ENCODE measurements around the gene VILL.
"Not testable (repeated sequence)": the region's sequence is repeated elsewhere in the genome, so short reads cannot be mapped to it uniquely, and the experiment has no call there.

Gene VILL

DNA sequence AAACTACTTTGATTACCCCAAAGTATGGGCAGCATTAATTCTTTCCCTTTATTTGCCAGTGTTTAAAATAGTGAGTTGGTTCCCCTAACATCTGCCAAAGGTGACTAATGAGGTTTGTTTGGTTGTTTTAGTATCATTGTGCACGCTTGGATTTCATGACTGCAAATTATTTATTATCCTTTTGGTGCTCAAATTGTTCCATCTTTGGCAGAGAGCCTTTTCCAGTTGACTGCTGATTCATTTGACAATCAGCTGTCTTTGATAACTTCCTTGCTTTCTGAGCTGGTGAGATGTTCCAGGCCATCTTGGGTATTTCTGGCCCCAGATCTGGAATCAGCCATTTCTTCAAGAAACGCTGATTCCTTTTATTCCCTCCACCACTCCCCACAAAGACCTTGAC is 57.3 kb downstream of the VILL start:
- Histone ChIP-seq H3K9me2 (ENCODE audit: low read depth, low read length) (no peaks in the 10 kb centered on the region), H3K36me3 (ENCODE audit: insufficient read depth, low read length) (no peaks in the 10 kb centered on the region), H3F3A (ENCODE audit: insufficient read depth, low read length) (no peaks in the 10 kb centered on the region), H3K4me3 (ENCODE audit: low read depth, low read length, poor library complexity, severe bottlenecking) (no peak overlapping the region), H3K4me1 (ENCODE audit: insufficient read depth, low read length, severe bottlenecking) (no peaks in the 10 kb centered on the region), H3K27ac (ENCODE audit: low read depth, low read length, poor library complexity, severe bottlenecking) (no peak overlapping the region), H3K9ac (ENCODE audit: low read length) (no peak overlapping the region), H4K20me1 (ENCODE audit: insufficient read depth, low read length) (no peaks in the 10 kb centered on the region), H3K79me2 (ENCODE audit: insufficient read depth, low read length) (no peaks in the 10 kb centered on the region), H3K9me3 (ENCODE audit: low read length) (no peaks in the 10 kb centered on the region), H3K27me3 (ENCODE audit: insufficient read depth, low read length) (peaks cover 3% of the 10 kb centered on the region; the same call in 1 of the 2 replicates), H2AFZ (ENCODE audit: low read length) (no peak overlapping the region), H3K4me2 (ENCODE audit: low read length) (no peak overlapping the region)
- TF ChIP-seq EZH2 (IDR thresholded peaks at IDR 0.05; ENCODE audit: borderline replicate concordance, low read length): no peak
- TF ChIP-seq, protein P1, sequence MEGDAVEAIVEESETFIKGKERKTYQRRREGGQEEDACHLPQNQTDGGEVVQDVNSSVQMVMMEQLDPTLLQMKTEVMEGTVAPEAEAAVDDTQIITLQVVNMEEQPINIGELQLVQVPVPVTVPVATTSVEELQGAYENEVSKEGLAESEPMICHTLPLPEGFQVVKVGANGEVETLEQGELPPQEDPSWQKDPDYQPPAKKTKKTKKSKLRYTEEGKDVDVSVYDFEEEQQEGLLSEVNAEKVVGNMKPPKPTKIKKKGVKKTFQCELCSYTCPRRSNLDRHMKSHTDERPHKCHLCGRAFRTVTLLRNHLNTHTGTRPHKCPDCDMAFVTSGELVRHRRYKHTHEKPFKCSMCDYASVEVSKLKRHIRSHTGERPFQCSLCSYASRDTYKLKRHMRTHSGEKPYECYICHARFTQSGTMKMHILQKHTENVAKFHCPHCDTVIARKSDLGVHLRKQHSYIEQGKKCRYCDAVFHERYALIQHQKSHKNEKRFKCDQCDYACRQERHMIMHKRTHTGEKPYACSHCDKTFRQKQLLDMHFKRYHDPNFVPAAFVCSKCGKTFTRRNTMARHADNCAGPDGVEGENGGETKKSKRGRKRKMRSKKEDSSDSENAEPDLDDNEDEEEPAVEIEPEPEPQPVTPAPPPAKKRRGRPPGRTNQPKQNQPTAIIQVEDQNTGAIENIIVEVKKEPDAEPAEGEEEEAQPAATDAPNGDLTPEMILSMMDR (IDR thresholded peaks at IDR 0.05; ENCODE audit: low read length): no peak

DNA sequence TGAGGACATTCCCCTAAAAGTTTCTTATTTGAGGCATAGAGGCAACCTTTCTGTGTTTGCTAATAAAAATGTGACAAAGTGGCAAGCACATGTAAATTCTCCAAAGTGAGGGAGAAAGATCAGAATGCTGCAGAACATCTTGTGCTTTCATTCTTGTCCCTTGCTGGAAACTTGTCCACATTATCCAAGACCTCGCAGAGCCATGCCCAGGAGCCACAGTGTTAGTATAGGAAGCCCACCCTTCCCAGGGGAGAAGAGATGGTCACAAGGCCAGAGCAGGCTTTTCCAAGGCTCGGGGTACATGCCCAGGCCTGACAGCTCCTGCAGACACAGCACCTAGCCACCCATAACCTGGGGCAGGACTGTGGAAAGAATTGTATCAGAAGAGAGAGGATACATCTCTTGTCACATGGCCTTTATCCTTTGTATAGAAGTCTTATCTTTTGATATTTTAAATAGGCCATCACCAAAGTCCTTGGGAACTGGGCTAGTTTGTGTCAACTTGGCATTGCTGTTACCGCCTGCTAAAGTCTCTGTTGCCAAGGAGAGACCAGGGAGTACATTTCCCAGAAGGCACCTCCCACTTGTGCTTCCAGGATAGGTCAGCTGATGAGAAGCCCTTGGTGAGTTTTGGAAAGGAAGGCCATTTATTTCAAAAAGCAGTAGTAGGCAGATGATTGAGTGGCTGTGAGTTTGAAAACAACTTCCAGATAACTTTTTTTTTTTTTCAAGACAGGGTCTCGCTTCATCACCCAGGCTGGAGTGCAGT is 59.0 kb downstream of the VILL start:
- no peaks in the 10 kb centered on the region for H3K36me3 ChIP-seq (ENCODE audit: insufficient read depth, low read length)
- H3K79me2 ChIP-seq (ENCODE audit: insufficient read depth, low read length): no peaks in the 10 kb centered on the region
- H3K27ac ChIP-seq (ENCODE audit: low read depth, low read length, poor library complexity, severe bottlenecking): no peak overlapping the region
- no peak overlapping the region for H3K4me2 ChIP-seq (ENCODE audit: low read length)
- H3K27me3 ChIP-seq (ENCODE audit: insufficient read depth, low read length): peaks cover 6% of the 10 kb centered on the region; the same call in 1 of the 2 replicates
- H3F3A ChIP-seq (ENCODE audit: insufficient read depth, low read length): no peaks in the 10 kb centered on the region
- TF ChIP-seq, protein P1 (IDR thresholded peaks at IDR 0.05; ENCODE audit: low read length): no peak
- TF ChIP-seq EZH2 (IDR thresholded peaks at IDR 0.05; ENCODE audit: borderline replicate concordance, low read length): no peak
- H3K9ac ChIP-seq (ENCODE audit: low read length): no peak overlapping the region
- no peaks in the 10 kb centered on the region for H3K9me3 ChIP-seq (ENCODE audit: low read length)
- H2AFZ ChIP-seq (ENCODE audit: low read length): no peak overlapping the region
- no peaks in the 10 kb centered on the region for H4K20me1 ChIP-seq (ENCODE audit: insufficient read depth, low read length)
- H3K9me2 ChIP-seq (ENCODE audit: low read depth, low read length): no peaks in the 10 kb centered on the region
- H3K4me3 ChIP-seq (ENCODE audit: low read depth, low read length, poor library complexity, severe bottlenecking): no peak overlapping the region
- no peaks in the 10 kb centered on the region for H3K4me1 ChIP-seq (ENCODE audit: insufficient read depth, low read length, severe bottlenecking)

DNA sequence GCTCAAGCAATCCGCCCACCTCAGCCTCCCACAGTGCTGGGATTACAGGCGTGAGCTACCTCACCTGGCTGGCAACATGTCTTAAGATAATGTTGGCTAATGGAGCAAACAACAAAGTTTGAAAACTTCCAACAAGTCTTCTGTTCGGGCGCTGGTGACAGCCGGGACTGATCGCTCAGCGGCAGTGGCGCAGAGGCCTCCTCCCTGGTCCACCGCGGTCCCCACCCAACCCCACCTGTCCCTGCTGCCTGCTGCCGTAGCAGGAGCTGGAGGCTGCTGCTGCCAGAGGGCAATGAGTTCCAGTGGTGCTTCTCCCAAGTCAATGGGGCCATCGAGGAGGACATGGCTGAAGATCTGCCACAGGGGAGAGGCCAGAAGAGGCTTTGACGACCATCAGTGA is 60.5 kb downstream of the VILL start:
- Histone ChIP-seq H3K9me2 (ENCODE audit: low read depth, low read length) (no peaks in the 10 kb centered on the region), H3K27ac (ENCODE audit: low read depth, low read length, poor library complexity, severe bottlenecking) (no peak overlapping the region), H3K36me3 (ENCODE audit: insufficient read depth, low read length) (no peaks in the 10 kb centered on the region), H3F3A (ENCODE audit: insufficient read depth, low read length) (no peaks in the 10 kb centered on the region), H3K4me2 (ENCODE audit: low read length) (no peak overlapping the region), H2AFZ (ENCODE audit: low read length) (no peak overlapping the region), H3K9me3 (ENCODE audit: low read length) (no peaks in the 10 kb centered on the region), H3K9ac (ENCODE audit: low read length) (no peak overlapping the region), H3K4me1 (ENCODE audit: insufficient read depth, low read length, severe bottlenecking) (no peaks in the 10 kb centered on the region), H3K27me3 (ENCODE audit: insufficient read depth, low read length) (peaks cover 5% of the 10 kb centered on the region; the same call in 1 of the 2 replicates), H4K20me1 (ENCODE audit: insufficient read depth, low read length) (no peaks in the 10 kb centered on the region), H3K79me2 (ENCODE audit: insufficient read depth, low read length) (no peaks in the 10 kb centered on the region), H3K4me3 (ENCODE audit: low read depth, low read length, poor library complexity, severe bottlenecking) (no peak overlapping the region)
- no peak for TF ChIP-seq EZH2 (IDR thresholded peaks at IDR 0.05; ENCODE audit: borderline replicate concordance, low read length)
- TF ChIP-seq, protein P1 (IDR thresholded peaks at IDR 0.05; ENCODE audit: low read length): no peak

DNA sequence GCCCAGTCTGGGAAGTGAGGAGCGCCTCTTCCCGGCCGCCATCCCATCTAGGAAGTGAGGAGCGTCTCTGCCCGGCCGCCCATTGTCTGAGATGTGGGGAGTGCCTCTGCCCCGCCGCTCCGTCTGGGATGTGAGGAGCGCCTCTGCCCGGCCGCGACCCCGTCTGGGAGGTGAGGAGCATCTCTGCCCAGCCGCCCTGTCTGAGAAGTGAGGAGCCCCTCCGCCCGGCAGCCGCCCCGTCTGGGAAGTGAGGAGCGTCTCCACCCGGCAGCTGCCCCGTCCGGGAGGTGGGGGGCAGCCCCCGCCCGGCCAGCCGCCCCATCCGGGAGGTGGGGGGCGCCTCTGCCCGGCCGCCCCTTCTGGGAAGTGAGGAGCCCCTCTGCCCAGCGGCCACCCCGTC is 62.7 kb downstream of the VILL start:
- H3K79me2 ChIP-seq (ENCODE audit: insufficient read depth, low read length); H2AFZ ChIP-seq (ENCODE audit: low read length); H3K4me2 ChIP-seq (ENCODE audit: low read length); H3K27ac ChIP-seq (ENCODE audit: low read depth, low read length, poor library complexity, severe bottlenecking); H3K27me3 ChIP-seq (ENCODE audit: insufficient read depth, low read length); H3F3A ChIP-seq (ENCODE audit: insufficient read depth, low read length); H3K4me3 ChIP-seq (ENCODE audit: low read depth, low read length, poor library complexity, severe bottlenecking); H4K20me1 ChIP-seq (ENCODE audit: insufficient read depth, low read length); H3K9ac ChIP-seq (ENCODE audit: low read length); H3K4me1 ChIP-seq (ENCODE audit: insufficient read depth, low read length, severe bottlenecking); H3K9me3 ChIP-seq (ENCODE audit: low read length); H3K36me3 ChIP-seq (ENCODE audit: insufficient read depth, low read length); H3K9me2 ChIP-seq (ENCODE audit: low read depth, low read length): not testable (repeated sequence)

DNA sequence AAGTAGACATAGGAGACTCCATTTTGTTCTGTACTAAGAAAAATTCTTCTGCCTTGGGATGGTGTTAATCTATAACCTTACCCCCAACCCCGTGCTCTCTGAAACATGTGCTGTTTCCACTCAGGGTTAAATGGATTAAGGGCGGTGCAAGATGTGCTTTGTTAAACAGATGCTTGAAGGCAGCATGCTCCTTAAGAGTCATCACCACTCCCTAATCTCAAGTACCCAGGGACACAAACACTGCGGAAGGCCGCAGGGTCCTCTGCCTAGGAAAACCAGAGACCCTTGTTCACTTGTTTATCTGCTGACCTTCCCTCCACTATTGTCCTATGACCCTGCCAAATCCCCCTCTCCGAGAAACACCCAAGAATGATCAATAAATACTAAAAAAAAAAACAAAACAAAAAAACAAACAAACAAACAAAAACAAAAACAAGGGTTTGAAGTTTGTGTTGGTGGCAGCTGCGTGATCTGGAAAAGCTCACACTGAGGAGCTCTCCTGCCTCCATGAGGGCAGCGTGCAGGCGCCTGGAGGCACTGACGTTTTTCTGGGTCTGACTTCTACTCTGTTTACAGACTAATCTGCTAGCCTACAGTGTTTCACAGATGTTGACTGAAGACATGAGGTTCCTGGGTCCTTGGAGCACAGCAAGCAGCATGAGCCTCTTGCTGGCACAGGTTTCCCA is 63.4 kb downstream of the VILL start:
- not testable (repeated sequence) for H4K20me1 ChIP-seq (ENCODE audit: insufficient read depth, low read length); H3K9me3 ChIP-seq (ENCODE audit: low read length); H3K27ac ChIP-seq (ENCODE audit: low read depth, low read length, poor library complexity, severe bottlenecking); H3K36me3 ChIP-seq (ENCODE audit: insufficient read depth, low read length); H3K27me3 ChIP-seq (ENCODE audit: insufficient read depth, low read length); H3F3A ChIP-seq (ENCODE audit: insufficient read depth, low read length); H3K4me1 ChIP-seq (ENCODE audit: insufficient read depth, low read length, severe bottlenecking); H3K4me3 ChIP-seq (ENCODE audit: low read depth, low read length, poor library complexity, severe bottlenecking); H3K9me2 ChIP-seq (ENCODE audit: low read depth, low read length); H2AFZ ChIP-seq (ENCODE audit: low read length); H3K79me2 ChIP-seq (ENCODE audit: insufficient read depth, low read length); H3K9ac ChIP-seq (ENCODE audit: low read length); H3K4me2 ChIP-seq (ENCODE audit: low read length)

All from OCI-LY1 (cell line).